GM12878 (cell line): Measurements from ENCODE around the gene RGCC.
"Not testable (repeated sequence)": the region's sequence is repeated elsewhere in the genome, so short reads cannot be mapped to it uniquely, and the experiment has no call there.

Source experiments
- EZH2 ChIP-seq: IDR thresholded peaks from 2 replicates; pipeline ENCODE4 v1.6.1; 2012; ENCODE audit warnings: low read depth, mild to moderate bottlenecking, control low read depth, inconsistent platforms, low read length, borderline replicate concordance; ENCODE audit not compliant: control insufficient read depth
- TF ChIP-seq, protein P1 (sequence below): IDR thresholded peaks from 2 replicates; pipeline ENCODE4 v1.6.1; 2011; ENCODE audit warnings: borderline replicate concordance, low read depth, mild to moderate bottlenecking, moderate library complexity, low read length; ENCODE audit not compliant: insufficient read depth, poor library complexity, severe bottlenecking

DNA sequence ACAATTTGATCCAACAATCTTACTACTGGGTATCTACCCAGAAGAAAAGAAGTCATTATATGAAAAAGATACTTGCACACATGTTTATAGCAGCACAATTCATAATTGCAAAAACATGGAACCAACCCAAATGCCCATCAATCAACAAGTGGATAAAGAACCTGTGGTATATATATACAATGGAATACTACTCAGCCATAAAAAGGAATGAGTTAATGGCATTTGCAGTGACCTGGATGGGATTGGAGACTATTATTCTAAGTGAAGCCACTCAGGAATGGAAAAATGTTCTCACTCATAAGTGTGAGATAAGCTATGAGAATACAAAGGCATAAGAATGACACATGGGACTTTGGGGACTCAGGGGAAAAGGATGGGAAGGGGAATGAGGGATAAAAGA lies 47.3 kb downstream of the RGCC start:
- not testable (repeated sequence) for TF ChIP-seq EZH2
- TF ChIP-seq, protein P1, sequence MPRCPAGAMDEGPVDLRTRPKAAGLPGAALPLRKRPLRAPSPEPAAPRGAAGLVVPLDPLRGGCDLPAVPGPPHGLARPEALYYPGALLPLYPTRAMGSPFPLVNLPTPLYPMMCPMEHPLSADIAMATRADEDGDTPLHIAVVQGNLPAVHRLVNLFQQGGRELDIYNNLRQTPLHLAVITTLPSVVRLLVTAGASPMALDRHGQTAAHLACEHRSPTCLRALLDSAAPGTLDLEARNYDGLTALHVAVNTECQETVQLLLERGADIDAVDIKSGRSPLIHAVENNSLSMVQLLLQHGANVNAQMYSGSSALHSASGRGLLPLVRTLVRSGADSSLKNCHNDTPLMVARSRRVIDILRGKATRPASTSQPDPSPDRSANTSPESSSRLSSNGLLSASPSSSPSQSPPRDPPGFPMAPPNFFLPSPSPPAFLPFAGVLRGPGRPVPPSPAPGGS, result not testable (repeated sequence)
